Body of pancreas (tissue), 4 donors: ENCODE results near the gene AMHR2.

Source experiments
- POLR2A ChIP-seq, 3 donors: fragments of 450-650 bp; IDR thresholded peaks; one replicate each; pipeline ENCODE4 v1.6.1; 2016; ENCODE audit warnings: antibody characterized with exemption in 3 of 3, mild to moderate bottlenecking in 2 of 3
- TF ChIP-seq, protein P1 (sequence below), 7 experiments: fragments of 450-650 bp in 4 of 7; fragments of 200-600 bp in 3 of 7; sonication (generic) in 3 of 7; IDR thresholded peaks; one replicate each; pipeline ENCODE4 v1.5.1; 2016 to 2019; ENCODE audit warnings: antibody characterized with exemption in 7 of 7

DNA sequence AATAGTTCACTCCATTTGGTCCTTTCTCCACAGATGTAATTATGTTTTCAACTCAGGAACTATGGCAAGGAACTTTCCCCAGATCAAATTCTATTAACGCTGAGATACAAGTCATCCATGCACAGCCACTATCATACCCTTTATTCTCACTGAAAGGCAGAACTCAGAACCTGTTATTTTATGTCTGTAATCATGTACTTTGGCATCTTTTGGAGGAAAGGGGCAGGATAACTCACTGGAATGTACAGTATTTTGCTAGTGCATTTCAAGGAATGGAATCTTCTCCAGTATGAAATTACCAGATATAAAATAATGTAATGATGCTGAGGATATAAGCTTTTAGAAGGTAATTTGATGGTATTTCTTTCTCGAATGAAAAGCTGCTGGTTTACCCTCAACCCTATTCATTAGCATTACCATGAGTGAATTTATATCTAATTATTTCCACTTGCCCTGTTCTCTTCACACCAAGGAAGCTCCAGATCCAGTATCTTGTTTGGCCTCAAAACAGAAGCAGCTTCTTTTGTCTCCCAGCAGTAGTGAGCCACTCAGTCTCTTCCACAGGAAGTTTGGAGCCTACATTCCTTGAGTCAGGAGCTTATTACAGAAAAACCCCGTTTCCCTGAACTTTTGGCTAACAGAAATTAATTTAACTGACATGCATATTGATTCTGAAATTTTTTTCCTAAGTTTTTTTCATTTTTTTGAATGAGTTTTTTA is 10.0 kb upstream of the AMHR2 start:
- TF ChIP-seq POLR2A (IDR thresholded peaks at IDR 0.05), result no peak
- TF ChIP-seq, protein P1, sequence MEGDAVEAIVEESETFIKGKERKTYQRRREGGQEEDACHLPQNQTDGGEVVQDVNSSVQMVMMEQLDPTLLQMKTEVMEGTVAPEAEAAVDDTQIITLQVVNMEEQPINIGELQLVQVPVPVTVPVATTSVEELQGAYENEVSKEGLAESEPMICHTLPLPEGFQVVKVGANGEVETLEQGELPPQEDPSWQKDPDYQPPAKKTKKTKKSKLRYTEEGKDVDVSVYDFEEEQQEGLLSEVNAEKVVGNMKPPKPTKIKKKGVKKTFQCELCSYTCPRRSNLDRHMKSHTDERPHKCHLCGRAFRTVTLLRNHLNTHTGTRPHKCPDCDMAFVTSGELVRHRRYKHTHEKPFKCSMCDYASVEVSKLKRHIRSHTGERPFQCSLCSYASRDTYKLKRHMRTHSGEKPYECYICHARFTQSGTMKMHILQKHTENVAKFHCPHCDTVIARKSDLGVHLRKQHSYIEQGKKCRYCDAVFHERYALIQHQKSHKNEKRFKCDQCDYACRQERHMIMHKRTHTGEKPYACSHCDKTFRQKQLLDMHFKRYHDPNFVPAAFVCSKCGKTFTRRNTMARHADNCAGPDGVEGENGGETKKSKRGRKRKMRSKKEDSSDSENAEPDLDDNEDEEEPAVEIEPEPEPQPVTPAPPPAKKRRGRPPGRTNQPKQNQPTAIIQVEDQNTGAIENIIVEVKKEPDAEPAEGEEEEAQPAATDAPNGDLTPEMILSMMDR (IDR thresholded peaks at IDR 0.05), result no peak
